MG63 (cell line): ENCODE measurements around the gene PCDHGA8. TPM values are rescaled to one million over a fixed set of nuclear protein-coding genes. Genes with fewer than 3 reads are reported as not detected.
"Not testable (repeated sequence)": the region's sequence is repeated elsewhere in the genome, so short reads cannot be mapped to it uniquely, and the experiment has no call there.

Source experiments
- DNase-seq: peaks from one replicate; pipeline ENCODE4 v3.0.0-alpha.2; 2020
- H3K27me3 ChIP-seq: fragments of 250-450 bp; sonication (Bioruptor Pico); 2 replicates; pipeline ENCODE4 v1.5.1; 2020; ENCODE audit warnings: mild to moderate bottlenecking, moderate library complexity
- H3K36me3 ChIP-seq: fragments of 250-450 bp; sonication (Bioruptor Pico); 2 replicates; pipeline ENCODE4 v1.5.1; 2020; ENCODE audit warnings: mild to moderate bottlenecking, moderate library complexity
- H3K4me3 ChIP-seq: fragments of 250-450 bp; sonication (Bioruptor Pico); 2 replicates; pipeline ENCODE4 v1.5.1; 2020; ENCODE audit warnings: mild to moderate bottlenecking, moderate library complexity
- H3K9me3 ChIP-seq: fragments of 250-450 bp; sonication (Bioruptor Pico); 2 replicates; pipeline ENCODE4 v1.5.1; 2020; ENCODE audit warnings: mild to moderate bottlenecking, moderate library complexity
- total RNA-seq: library from RNA; depleted of rRNA; stranded (reverse); fragments of >200 nt; shearing (Covaris generic); gene quantifications from 2 replicates; pipeline ENCODE4 v1.2.3, GENCODE V29; 2014; ENCODE audit warnings: low replicate concordance

Gene PCDHGA8
- total RNA-seq, 1 experiment from 2014 or later: 0.03 TPM

DNA sequence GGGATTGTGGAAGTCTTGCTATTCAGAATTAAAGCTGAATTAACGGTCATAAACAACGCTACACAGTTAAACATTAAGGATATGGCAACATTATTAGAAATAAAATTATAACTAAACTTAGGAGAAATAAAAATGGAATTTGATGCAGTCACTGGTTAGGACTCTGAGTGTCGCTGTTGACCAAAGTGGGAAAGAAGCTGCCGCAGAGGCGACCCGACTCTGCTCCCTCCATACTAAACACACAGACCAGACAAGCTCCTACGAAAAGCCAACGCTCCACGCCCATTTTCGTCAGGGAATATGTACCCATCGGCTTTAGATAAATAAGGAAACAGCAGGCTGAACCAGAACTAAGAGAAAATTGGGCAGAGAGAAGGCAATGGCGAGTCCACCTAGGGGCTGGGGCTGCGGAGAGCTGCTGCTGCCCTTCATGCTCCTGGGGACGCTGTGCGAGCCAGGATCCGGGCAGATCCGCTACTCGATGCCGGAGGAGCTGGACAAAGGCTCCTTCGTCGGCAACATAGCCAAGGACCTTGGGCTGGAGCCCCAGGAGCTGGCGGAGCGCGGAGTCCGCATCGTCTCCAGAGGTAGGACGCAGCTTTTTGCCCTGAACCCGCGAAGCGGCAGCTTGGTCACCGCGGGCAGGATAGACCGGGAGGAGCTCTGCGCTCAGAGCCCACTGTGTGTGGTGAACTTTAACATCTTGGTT, 28.3 kb upstream of the PCDHGA8 start, which contains the start of gene PCDHGA5:
PCDHGA5 (plus strand) TSS at position 211 of the 709 bp plus-strand sequence; CDS start at position 380, 169 bp downstream.
- peaks cover 35% of the 10 kb centered on the region for H3K9me3 ChIP-seq

DNA sequence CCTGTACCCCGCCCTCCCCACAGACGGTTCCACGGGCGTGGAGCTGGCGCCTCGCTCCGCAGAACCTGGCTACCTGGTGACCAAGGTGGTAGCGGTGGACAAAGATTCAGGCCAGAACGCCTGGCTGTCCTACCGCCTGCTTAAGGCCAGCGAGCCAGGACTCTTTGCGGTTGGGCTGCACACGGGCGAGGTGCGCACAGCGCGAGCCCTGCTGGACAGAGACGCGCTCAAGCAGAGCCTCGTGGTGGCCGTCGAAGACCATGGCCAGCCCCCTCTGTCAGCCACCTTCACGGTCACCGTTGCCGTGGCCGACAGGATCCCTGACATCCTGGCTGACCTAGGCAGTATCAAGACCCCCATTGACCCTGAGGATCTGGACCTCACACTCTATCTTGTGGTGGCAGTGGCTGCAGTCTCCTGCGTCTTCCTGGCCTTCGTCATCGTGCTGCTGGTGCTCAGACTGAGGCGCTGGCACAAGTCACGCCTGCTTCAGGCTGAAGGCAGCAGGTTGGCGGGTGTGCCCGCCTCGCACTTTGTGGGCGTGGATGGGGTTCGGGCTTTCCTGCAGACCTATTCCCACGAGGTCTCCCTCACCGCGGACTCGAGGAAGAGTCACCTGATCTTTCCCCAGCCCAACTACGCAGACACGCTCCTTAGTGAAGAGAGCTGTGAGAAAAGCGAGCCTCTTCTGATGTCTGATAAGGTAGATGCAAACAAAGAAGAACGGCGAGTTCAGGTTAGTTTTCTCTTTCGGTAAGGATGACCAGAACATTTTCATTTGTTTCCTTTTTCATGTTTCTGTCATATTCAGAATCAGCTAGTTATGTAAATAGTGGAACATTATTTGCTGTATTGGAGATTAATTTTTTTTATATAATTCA, 26.2 kb upstream of the PCDHGA8 start:
- Histone ChIP-seq H3K4me3 (no peak overlapping the region), H3K27me3 (no peaks in the 10 kb centered on the region), H3K36me3 (no peaks in the 10 kb centered on the region; the same call in none of the 2 replicates), H3K9me3 (peaks cover 41% of the 10 kb centered on the region)
- DNase-seq: no peak

More for the DNA sequence above, 28.3 kb upstream of the PCDHGA8 start, which contains the start of gene PCDHGA5:
- Histone ChIP-seq H3K4me3 (no peak within 1 kb of the TSS), H3K27me3 (no peaks in the 10 kb centered on the region), H3K36me3 (no peaks in the 10 kb centered on the region; the same call in 1 of the 2 replicates)
- no peak for DNase-seq

DNA sequence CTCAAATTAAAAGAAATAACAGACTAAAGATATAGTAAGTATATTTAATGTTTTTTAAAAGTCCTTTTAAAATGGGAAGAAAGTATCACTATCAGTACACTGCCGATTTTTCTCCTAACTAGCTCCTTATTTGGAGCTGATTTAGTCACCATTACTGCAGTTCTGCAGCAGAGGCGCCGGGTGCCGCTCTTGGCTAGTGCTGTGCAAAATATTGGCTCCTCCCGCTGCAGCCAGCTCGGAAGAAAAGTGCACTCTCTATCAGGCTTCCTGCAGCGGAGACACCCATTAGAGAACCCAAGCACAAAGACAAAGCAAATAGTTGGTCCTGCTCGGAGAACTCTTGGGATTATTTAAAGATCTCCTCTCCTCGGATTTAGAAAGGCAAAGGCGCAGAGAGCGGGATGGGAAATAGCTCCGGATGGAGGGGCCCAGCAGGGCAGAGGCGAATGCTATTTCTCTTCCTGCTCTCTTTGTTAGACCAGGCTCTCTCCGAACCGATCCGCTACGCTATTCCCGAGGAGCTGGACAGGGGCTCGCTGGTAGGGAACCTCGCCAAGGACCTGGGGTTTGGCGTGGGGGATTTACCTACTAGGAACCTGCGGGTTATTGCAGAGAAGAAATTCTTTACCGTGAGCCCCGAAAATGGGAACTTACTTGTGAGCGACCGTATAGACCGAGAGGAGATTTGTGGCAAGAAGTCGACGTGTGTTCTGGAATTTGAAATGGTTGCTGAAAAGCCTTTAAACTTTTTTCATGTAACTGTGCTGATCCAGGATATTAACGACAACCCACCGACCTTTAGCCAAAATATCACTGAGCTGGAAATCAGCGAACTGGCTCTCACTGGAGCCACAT, 22.2 kb upstream of the PCDHGA8 start, which contains the start of gene PCDHGB3:
PCDHGB3 (plus strand) TSS at position 249 of the 855 bp plus-strand sequence; CDS start at position 402, 153 bp downstream.
- Histone ChIP-seq H3K27me3 (no peaks in the 10 kb centered on the region), H3K9me3 (peaks cover 58% of the 10 kb centered on the region), H3K36me3 (no peaks in the 10 kb centered on the region; the same call in none of the 2 replicates), H3K4me3 (no peak within 1 kb of the TSS)
- DNase-seq: no peak

DNA sequence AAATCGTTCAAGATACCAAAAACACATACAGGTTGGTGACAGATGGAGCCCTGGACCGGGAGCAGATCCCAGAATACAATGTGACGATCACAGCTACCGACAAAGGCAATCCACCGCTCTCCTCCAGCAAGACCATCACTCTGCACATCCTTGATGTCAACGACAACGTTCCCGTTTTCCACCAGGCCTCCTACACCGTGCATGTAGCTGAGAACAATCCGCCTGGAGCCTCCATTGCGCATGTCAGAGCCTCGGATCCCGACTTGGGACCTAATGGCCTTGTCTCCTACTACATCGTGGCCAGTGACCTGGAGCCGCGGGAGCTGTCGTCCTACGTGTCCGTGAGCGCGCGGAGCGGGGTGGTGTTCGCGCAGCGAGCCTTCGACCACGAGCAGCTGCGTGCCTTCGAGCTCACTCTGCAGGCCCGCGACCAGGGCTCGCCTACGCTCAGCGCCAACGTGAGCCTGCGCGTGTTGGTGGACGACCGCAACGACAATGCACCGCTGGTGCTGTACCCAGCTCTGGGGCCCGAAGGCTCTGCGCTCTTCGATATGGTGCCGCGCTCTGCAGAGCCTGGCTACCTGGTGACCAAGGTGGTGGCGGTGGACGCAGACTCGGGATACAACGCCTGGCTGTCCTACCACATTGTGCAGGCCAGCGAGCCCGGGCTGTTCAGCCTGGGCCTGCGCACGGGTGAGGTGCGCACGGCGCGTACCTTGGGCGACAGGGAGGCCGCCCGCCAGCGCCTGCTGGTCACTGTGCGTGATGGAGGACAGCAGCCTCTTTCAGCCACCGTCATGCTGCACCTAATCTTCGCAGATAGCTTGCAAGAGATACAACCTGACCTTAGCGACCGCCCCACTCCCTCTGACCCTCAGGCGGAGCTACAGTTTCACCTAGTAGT, 20.6 kb upstream of the PCDHGA8 start:
- H3K36me3 ChIP-seq: no peaks in the 10 kb centered on the region; the same call in 1 of the 2 replicates
- H3K9me3 ChIP-seq: peaks cover 47% of the 10 kb centered on the region
- no peak for DNase-seq
- no peak overlapping the region for H3K4me3 ChIP-seq
- H3K27me3 ChIP-seq: no peaks in the 10 kb centered on the region

DNA sequence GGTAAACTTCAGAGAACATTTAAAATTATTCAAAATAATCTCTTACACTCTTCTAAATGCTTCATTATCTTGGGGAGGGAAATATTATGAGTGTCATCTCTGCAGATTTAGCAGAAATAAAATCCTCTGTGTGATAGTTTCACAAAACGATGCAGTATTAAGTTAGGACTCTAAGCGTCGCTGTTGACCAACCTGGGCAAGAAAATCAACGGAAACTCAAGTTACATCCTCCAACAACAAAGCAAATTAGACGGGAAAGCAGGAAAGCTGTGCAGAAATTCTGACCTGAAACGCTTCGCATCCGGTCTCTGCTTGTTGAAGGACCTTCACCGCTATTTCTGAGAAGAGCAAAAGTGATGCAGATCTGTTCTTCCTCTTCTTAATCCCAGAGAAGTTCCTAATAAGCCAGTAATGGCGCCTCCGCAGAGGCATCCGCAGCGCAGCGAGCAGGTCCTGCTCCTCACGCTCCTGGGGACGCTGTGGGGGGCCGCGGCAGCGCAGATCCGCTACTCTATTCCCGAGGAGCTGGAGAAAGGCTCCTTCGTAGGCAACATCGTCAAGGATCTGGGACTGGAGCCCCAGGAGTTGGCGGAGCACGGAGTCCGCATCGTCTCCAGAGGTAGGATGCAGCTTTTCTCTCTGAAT, 18.6 kb upstream of the PCDHGA8 start, which contains the start of gene PCDHGA6:
PCDHGA6 (plus strand) TSS at position 219 of the 645 bp plus-strand sequence; CDS start at position 412, 193 bp downstream.
- Histone ChIP-seq H3K9me3 (peaks cover 46% of the 10 kb centered on the region), H3K27me3 (no peaks in the 10 kb centered on the region), H3K4me3 (no peak within 1 kb of the TSS), H3K36me3 (no peaks in the 10 kb centered on the region; the same call in 1 of the 2 replicates)
- DNase-seq: no peak

DNA sequence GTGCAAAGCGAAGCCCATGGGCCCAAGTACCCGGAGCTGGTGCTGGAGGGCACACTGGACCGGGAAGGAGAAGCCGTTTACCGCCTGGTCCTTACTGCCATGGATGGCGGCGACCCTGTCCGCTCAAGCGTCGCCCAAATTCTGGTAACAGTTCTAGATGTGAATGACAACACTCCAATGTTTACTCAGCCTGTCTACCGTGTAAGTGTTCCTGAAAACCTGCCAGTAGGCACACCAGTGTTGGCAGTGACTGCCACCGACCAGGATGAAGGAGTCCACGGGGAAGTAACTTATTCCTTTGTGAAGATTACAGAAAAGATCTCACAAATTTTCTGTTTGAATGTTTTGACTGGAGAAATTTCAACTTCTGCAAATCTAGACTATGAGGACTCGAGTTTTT, 17.8 kb upstream of the PCDHGA8 start:
- no peak for DNase-seq
- Histone ChIP-seq H3K36me3 (no peaks in the 10 kb centered on the region; the same call in 1 of the 2 replicates), H3K27me3 (no peaks in the 10 kb centered on the region), H3K9me3 (peaks cover 42% of the 10 kb centered on the region), H3K4me3 (no peak overlapping the region)

DNA sequence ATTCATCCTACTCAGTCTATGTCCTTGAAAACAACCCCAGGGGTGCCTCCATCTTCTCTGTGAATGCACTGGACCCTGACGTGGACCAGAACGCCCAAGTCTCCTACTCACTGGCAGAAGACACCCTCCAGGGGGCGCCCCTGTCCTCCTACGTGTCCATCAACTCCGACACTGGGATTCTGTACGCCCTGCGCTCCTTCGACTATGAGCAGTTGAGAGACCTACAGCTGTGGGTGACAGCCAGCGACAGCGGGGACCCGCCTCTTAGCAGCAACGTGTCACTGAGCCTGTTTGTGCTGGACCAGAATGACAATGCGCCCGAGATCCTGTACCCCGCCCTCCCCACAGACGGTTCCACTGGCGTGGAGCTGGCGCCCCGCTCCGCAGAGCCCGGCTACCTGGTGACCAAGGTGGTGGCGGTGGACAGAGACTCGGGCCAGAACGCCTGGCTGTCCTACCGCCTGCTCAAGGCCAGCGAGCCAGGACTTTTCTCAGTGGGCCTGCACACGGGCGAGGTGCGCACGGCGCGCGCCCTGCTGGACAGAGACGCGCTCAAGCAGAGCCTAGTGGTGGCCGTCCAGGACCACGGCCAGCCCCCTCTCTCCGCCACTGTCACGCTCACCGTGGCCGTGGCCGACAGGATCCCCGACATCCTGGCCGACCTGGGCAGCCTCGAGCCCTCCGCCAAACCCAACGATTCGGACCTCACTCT, 16.8 kb upstream of the PCDHGA8 start:
- peaks cover 41% of the 10 kb centered on the region for H3K9me3 ChIP-seq
- H3K36me3 ChIP-seq, H3K4me3 ChIP-seq, H3K27me3 ChIP-seq, DNase-seq: not testable (repeated sequence)

DNA sequence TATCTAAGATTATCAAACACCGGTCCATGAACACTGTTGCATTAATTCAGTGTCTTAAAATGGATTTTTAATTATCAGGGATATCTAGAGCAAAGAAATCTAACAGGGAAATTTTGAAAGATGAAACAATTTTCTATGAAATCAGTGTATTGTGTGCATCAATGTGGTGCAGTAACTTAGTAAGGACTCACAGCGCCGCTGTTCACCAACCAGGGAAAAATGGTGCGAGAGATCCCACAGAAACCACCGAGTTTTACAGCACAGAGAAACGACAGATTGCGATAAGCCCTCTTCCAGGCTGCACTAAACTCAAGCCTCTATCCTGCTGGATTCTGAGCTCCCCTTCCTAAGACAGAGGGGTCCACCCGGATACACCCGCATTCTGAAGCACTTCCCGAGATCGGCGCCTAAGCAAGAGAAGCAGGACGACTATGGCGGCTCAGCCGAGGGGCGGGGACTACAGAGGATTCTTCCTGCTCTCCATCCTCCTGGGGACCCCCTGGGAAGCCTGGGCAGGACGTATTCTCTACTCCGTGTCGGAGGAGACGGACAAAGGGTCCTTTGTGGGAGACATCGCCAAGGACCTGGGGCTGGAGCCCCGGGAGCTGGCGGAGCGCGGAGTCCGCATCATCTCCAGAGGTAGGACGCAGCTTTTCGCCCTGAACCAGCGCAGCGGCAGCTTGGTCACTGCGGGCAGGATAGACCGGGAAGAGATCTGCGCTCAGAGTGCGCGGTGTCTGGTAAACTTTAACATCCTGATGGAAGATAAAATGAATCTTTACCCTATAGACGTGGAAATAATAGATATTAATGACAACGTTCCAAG, 9.8 kb upstream of the PCDHGA8 start, which contains the start of gene PCDHGA7:
PCDHGA7 (plus strand) TSS at position 274 of the 826 bp plus-strand sequence; CDS start at position 432, 158 bp downstream.
- no peak within 1 kb of the TSS for H3K4me3 ChIP-seq
- peaks cover 9% of the 10 kb centered on the region for H3K9me3 ChIP-seq
- H3K27me3 ChIP-seq: no peaks in the 10 kb centered on the region
- H3K36me3 ChIP-seq: no peaks in the 10 kb centered on the region
- no peak for DNase-seq

DNA sequence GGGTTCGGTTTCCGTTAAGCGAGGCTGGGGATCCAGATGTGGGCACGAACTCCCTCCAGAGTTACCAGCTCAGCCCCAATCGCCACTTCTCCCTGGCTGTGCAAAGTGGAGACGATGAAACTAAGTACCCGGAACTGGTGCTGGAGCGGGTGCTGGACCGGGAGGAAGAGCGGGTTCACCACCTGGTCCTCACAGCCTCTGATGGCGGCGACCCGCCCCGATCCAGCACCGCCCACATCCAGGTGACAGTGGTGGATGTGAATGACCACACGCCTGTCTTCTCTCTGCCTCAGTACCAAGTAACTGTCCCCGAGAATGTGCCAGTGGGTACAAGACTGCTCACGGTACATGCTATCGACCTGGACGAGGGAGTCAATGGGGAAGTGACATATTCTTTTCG, 9.1 kb upstream of the PCDHGA8 start:
- H3K4me3 ChIP-seq: no peak overlapping the region
- H3K27me3 ChIP-seq: no peaks in the 10 kb centered on the region
- peaks cover 9% of the 10 kb centered on the region for H3K9me3 ChIP-seq
- no peaks in the 10 kb centered on the region for H3K36me3 ChIP-seq
- DNase-seq: no peak

DNA sequence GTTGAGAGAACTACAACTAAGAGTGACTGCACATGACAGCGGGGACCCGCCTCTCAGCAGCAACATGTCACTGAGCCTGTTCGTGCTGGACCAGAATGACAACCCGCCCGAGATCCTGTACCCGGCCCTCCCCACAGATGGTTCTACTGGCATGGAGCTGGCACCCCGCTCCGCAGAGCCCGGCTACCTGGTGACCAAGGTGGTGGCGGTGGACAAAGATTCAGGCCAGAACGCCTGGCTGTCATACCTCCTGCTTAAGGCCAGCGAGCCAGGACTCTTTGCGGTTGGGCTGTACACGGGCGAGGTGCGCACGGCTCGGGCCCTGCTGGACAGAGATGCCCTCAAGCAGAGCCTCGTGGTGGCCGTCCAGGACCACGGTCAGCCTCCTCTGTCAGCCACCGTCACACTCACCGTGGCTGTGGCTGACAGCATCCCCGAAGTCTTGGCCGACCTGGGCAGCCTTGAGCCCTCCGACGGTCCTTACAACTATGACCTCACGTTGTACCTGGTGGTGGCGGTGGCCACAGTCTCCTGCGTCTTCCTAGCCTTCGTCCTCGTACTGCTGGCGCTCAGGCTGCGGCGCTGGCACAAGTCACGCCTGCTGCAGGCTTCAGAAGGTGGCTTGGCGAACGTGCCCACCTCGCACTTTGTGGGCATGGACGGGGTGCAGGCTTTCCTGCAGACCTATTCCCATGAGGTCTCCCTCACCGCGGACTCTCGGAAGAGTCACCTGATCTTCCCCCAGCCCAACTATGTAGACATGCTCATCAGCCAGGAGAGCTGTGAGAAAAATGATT, 7.8 kb upstream of the PCDHGA8 start:
- Histone ChIP-seq H3K4me3 (no peak overlapping the region), H3K27me3 (no peaks in the 10 kb centered on the region), H3K36me3 (no peaks in the 10 kb centered on the region), H3K9me3 (peaks cover 11% of the 10 kb centered on the region)
- no peak for DNase-seq

DNA sequence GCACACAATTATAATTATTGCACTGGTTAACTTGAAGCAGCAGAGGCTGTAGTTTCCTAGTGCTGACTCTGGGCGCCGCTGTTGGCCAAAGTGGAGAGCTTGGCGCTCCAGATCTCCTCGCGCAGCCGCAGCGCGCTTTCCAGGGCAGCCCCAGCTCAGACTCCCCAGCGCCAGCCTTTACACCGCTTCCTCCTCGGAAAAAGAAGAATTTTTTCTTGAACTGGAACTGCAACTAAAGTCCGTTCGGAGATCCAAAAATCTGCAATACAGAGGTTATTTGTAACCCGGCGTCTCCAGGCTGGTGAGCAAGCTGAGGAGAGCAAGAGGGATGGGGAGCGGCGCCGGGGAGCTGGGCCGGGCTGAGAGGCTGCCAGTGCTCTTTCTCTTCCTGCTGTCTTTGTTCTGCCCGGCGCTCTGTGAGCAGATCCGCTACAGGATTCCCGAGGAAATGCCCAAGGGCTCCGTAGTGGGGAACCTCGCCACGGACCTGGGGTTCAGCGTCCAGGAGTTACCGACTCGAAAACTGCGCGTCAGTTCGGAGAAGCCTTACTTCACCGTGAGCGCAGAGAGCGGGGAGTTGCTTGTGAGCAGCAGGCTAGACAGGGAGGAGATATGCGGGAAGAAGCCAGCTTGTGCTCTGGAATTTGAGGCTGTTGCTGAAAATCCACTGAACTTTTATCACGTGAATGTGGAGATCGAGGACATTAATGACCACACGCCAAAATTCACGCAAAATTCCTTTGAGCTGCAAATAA, 4.7 kb upstream of the PCDHGA8 start, which contains the start of gene PCDHGB4:
PCDHGB4 (plus strand) TSS at position 142 of the 755 bp plus-strand sequence; CDS start at position 329, 187 bp downstream.
- not testable (repeated sequence) for H3K36me3 ChIP-seq, H3K27me3 ChIP-seq, H3K4me3 ChIP-seq, DNase-seq
- H3K9me3 ChIP-seq: peaks cover 11% of the 10 kb centered on the region

DNA sequence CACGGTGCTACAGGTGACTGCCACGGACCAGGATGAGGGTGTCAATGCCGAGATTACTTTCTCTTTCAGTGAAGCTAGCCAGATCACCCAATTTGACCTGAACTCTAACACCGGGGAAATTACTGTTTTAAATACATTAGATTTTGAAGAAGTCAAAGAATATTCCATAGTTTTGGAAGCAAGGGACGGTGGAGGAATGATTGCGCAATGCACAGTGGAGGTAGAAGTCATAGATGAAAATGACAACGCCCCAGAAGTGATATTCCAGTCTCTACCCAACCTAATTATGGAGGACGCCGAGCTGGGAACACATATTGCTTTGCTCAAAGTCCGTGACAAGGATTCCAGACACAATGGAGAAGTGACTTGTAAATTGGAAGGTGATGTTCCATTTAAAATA, 3.8 kb upstream of the PCDHGA8 start:
- DNase-seq: no peak
- Histone ChIP-seq H3K36me3 (no peaks in the 10 kb centered on the region), H3K4me3 (no peak overlapping the region), H3K9me3 (peaks cover 11% of the 10 kb centered on the region), H3K27me3 (no peaks in the 10 kb centered on the region)
